Liver (tissue), 9 donors: Measurements from ENCODE around the gene RCL1. TPM values are rescaled to one million over a fixed set of nuclear protein-coding genes. Genes with fewer than 3 reads are reported as not detected.
"Not testable (repeated sequence)": the region's sequence is repeated elsewhere in the genome, so short reads cannot be mapped to it uniquely, and the experiment has no call there.

Experiments used
- DNase-seq: peaks from one replicate; pipeline ENCODE4 v3.0.0-alpha.2; 2017; ENCODE audit warnings: low spot score
- H3K27ac ChIP-seq, 2 donors: one replicate each; pipeline ENCODE4 v1.7.0; 2013; ENCODE audit warnings: inconsistent platforms in 2 of 2, low read length in 2 of 2, control low read depth in 1 of 2, low read depth in 1 of 2, mild to moderate bottlenecking in 1 of 2
- H3K27me3 ChIP-seq, 4 donors: one replicate each; pipeline versions ENCODE4 v1.6.1 to v1.7.0; 2013; ENCODE audit warnings: low read length in 3 of 4, inconsistent platforms in 1 of 4, mild to moderate bottlenecking in 1 of 4, moderate library complexity in 1 of 4; ENCODE audit not compliant: control insufficient read depth in 4 of 4, insufficient read depth in 4 of 4
- H3K36me3 ChIP-seq, 4 donors: one replicate each; pipeline versions ENCODE4 v1.6.1 to v1.7.0; 2013; ENCODE audit warnings: low read length in 3 of 4, mild to moderate bottlenecking in 3 of 4, low read depth in 1 of 4, moderate library complexity in 1 of 4; ENCODE audit not compliant: control insufficient read depth in 4 of 4, insufficient read depth in 3 of 4
- H3K4me1 ChIP-seq, 4 donors: one replicate each; pipeline versions ENCODE4 v1.6.1 to v1.7.0; 2013; ENCODE audit warnings: low read length in 3 of 4, mild to moderate bottlenecking in 3 of 4, moderate library complexity in 1 of 4; ENCODE audit not compliant: control insufficient read depth in 4 of 4, insufficient read depth in 4 of 4
- H3K4me3 ChIP-seq, 3 donors: one replicate each; pipeline versions ENCODE4 v1.6.1 to v1.7.0; 2013; ENCODE audit warnings: low read length in 3 of 3, control low read depth in 1 of 3, low read depth in 1 of 3, mild to moderate bottlenecking in 1 of 3
- H3K9ac ChIP-seq, 2 donors: one replicate each; pipeline ENCODE4 v1.7.0; 2013; ENCODE audit warnings: low read length in 2 of 2, mild to moderate bottlenecking in 2 of 2, moderate library complexity in 2 of 2, control low read depth in 1 of 2, low read depth in 1 of 2
- H3K9me3 ChIP-seq, 4 donors: one replicate each; pipeline versions ENCODE4 v1.6.1 to v1.7.0; 2013; ENCODE audit warnings: low read length in 3 of 4; ENCODE audit not compliant: control insufficient read depth in 4 of 4
- ATF3 ChIP-seq: IDR thresholded peaks from 2 replicates; pipeline ENCODE4 v1.6.1; 2016; ENCODE audit warnings: antibody characterized with exemption
- EGR1 ChIP-seq, 2 donors: IDR thresholded peaks; 2 replicates each; pipeline ENCODE4 v1.6.1; 2016 to 2018; ENCODE audit warnings: antibody characterized with exemption in 2 of 2, low read depth in 2 of 2
- FOXA1 ChIP-seq: IDR thresholded peaks from 2 replicates; pipeline ENCODE4 v1.6.1; 2016; ENCODE audit warnings: antibody characterized with exemption
- GABPA ChIP-seq, 2 donors: IDR thresholded peaks in 1 of 2; conservative IDR thresholded peaks in 1 of 2; 2 replicates each; pipeline ENCODE4 v1.6.1; 2016; ENCODE audit warnings: antibody characterized with exemption in 2 of 2, mild to moderate bottlenecking in 1 of 2, moderate library complexity in 1 of 2
- HNF4A ChIP-seq, 2 donors: conservative IDR thresholded peaks; 2 replicates each; pipeline ENCODE4 v1.6.1; 2016; ENCODE audit warnings: antibody characterized with exemption in 2 of 2, mild to moderate bottlenecking in 2 of 2
- HNF4G ChIP-seq: IDR thresholded peaks from 2 replicates; pipeline ENCODE4 v1.6.1; 2016; ENCODE audit warnings: antibody characterized with exemption
- NR2F2 ChIP-seq: IDR thresholded peaks from 2 replicates; pipeline ENCODE4 v1.6.1; 2016; ENCODE audit warnings: antibody characterized with exemption
- RAD21 ChIP-seq, 2 donors: IDR thresholded peaks; 2 replicates each; pipeline ENCODE4 v1.6.1; 2016; ENCODE audit warnings: antibody characterized with exemption in 2 of 2, mild to moderate bottlenecking in 2 of 2
- RXRA ChIP-seq, 2 donors: IDR thresholded peaks; 2 replicates each; pipeline ENCODE4 v1.6.1; 2017 to 2018; ENCODE audit warnings: antibody characterized with exemption in 2 of 2, mild to moderate bottlenecking in 1 of 2
- SP1 ChIP-seq: IDR thresholded peaks from 2 replicates; pipeline ENCODE4 v1.6.1; 2018; ENCODE audit warnings: antibody characterized with exemption, mild to moderate bottlenecking
- YY1 ChIP-seq: IDR thresholded peaks from 2 replicates; pipeline ENCODE4 v1.6.1; 2016; ENCODE audit warnings: antibody characterized with exemption, mild to moderate bottlenecking
- WGBS: extraction: QIAGEN DNeasy Blood & Tissue Kit; methylation state at CpG from one replicate; pipeline ENCODE4 v1.1.7; 2013; 5-methylcytosine and 5-hydroxymethylcytosine counted together
- polyA plus RNA-seq, 2 donors: library from polyadenylated mRNA; stranded (reverse) in 1 of 2; unstranded in 1 of 2; fragments of 200-250 nt in 1 of 2; fragments of >200 nt in 1 of 2; fragmentation: Nextera tagmentation in 1 of 2; extraction: Ambion mirVana in 1 of 2; gene quantifications; one replicate each; pipeline versions ENCODE4 v1.2.1 to v1.2.3, GENCODE V29; 2013 to 2015
- total RNA-seq, 2 donors: library from RNA; depleted of rRNA; stranded (reverse); fragments of >200 nt; gene quantifications; one replicate each; pipeline ENCODE4 v1.2.3, GENCODE V29; 2014
- TF ChIP-seq, protein P1 (sequence below): fragments of 150-350 bp; IDR thresholded peaks from 2 replicates; pipeline ENCODE4 v1.5.1; 2017; ENCODE audit warnings: improper control_type of control experiment, low read depth, low read length; ENCODE audit not compliant: missing input control
- TF ChIP-seq, protein P2 (sequence below): IDR thresholded peaks from 2 replicates; pipeline ENCODE4 v1.6.1; 2016; ENCODE audit warnings: antibody characterized with exemption
- donor health status: healthy.
- donor health status: healthy.
- donor health status: healthy.
- donor health status: healthy.
- donor health status: healthy.

RCL1 gene
- total and polyA plus RNA-seq, 4 donors = 52.2 to 121 (median 86.8) TPM

DNA sequence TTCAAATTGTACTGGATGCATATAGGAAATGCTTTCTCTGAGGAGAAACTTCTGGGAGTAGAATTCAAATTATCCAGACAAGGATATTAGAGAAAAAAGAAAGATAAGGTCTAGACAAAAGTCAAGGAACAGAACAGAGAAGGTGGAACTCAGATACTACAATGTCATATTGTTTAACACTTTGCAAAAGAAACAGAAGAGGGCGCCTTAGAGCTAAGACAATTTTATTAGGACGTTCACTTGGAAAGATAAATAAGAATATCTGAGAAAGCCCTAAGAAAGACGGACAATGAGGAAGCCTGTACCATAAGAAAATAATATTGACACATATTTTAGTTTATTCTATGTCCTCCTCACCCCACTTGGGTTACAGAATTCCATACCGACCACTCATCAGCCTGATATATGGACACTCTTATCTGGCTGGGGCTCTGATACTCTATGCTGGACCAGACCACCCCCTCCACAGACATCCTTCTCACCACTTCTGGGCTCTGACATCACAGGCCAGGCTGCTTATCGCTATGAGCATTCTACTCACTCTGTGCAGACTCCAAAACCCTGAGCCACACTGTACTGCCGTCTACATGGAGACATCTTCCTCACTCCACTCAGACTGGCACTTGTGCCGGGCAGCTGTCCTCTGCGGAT lies 42.6 kb upstream of the RCL1 start:
- H3K9me3 ChIP-seq = no peaks in the 10 kb centered on the region
- H3K4me3 ChIP-seq = no peak overlapping the region
- TF ChIP-seq RXRA (IDR thresholded peaks at IDR 0.05) = no peak
- TF ChIP-seq EGR1 (IDR thresholded peaks at IDR 0.05; ENCODE audit: low read depth in 2 of 2) = no peak
- TF ChIP-seq, protein P1, sequence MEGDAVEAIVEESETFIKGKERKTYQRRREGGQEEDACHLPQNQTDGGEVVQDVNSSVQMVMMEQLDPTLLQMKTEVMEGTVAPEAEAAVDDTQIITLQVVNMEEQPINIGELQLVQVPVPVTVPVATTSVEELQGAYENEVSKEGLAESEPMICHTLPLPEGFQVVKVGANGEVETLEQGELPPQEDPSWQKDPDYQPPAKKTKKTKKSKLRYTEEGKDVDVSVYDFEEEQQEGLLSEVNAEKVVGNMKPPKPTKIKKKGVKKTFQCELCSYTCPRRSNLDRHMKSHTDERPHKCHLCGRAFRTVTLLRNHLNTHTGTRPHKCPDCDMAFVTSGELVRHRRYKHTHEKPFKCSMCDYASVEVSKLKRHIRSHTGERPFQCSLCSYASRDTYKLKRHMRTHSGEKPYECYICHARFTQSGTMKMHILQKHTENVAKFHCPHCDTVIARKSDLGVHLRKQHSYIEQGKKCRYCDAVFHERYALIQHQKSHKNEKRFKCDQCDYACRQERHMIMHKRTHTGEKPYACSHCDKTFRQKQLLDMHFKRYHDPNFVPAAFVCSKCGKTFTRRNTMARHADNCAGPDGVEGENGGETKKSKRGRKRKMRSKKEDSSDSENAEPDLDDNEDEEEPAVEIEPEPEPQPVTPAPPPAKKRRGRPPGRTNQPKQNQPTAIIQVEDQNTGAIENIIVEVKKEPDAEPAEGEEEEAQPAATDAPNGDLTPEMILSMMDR = peak; percentile 43
- TF ChIP-seq ATF3 = no peak
- TF ChIP-seq SP1 = no peak
- peak; percentile 72 for TF ChIP-seq RAD21 (IDR thresholded peaks at IDR 0.05)
- 41% methylated on average over 8 of the region's 8 CpGs for WGBS
- no peaks in the 10 kb centered on the region for H3K4me1 ChIP-seq
- H3K27ac ChIP-seq = no peak overlapping the region
- no peaks in the 10 kb centered on the region for H3K36me3 ChIP-seq
- no peak for DNase-seq
- H3K9ac ChIP-seq = no peak overlapping the region
- H3K27me3 ChIP-seq = no peaks in the 10 kb centered on the region

DNA sequence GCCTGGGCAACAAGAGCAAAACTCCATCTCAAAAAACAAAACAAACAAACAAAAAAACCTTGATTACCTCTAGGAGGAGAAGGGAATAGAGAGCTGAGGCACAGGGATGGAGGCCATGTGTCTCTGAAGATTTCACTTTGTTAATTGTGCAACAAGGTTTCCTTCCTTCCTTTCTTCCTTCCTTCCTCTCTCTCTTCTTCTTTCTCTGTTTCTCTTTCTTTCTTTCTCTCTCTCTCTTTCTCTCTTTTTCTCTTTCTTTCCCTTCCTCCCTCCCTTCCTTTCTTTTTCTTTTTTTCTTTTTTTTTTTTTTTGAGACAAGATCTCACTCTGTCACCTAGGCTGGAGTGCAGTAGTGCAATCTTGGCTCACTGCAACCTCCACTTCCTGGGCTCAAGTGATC lies 38.2 kb upstream of the RCL1 start:
- not testable (repeated sequence) for H3K4me1 ChIP-seq, H3K9me3 ChIP-seq, H3K4me3 ChIP-seq, H3K27me3 ChIP-seq, H3K9ac ChIP-seq, DNase-seq, H3K36me3 ChIP-seq, H3K27ac ChIP-seq

GRCh38 chr9:4755026-4755609 lies 37.6 kb upstream of the RCL1 start:
- Histone ChIP-seq H3K4me3 (no peak overlapping the region), H3K27ac (no peak overlapping the region), H3K27me3 (no peaks in the 10 kb centered on the region), H3K9me3 (no peaks in the 10 kb centered on the region), H3K9ac (no peak overlapping the region), H3K4me1 (no peaks in the 10 kb centered on the region), H3K36me3 (no peaks in the 10 kb centered on the region)
- no peak for TF ChIP-seq HNF4G
- TF ChIP-seq HNF4A (conservative IDR thresholded peaks at IDR 0.05) = no peak
- no peak for DNase-seq
- WGBS = 71% methylated on average over 5 of the region's 5 CpGs

- no peak for DNase-seq
- no peak overlapping the region for H3K27ac ChIP-seq
- H3K36me3 ChIP-seq = no peaks in the 10 kb centered on the region
- no peak overlapping the region for H3K9ac ChIP-seq
- H3K4me1 ChIP-seq = no peaks in the 10 kb centered on the region
- 74% methylated on average over 4 of the region's 4 CpGs for WGBS
- H3K9me3 ChIP-seq = no peaks in the 10 kb centered on the region
- TF ChIP-seq, protein P1 = no peak
- no peak for TF ChIP-seq YY1
- TF ChIP-seq NR2F2 = no peak
- no peak for TF ChIP-seq RAD21 (IDR thresholded peaks at IDR 0.05)
- TF ChIP-seq, protein P2, sequence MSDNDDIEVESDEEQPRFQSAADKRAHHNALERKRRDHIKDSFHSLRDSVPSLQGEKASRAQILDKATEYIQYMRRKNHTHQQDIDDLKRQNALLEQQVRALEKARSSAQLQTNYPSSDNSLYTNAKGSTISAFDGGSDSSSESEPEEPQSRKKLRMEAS = no peak
- no peak for TF ChIP-seq HNF4A (conservative IDR thresholded peaks at IDR 0.05)
- TF ChIP-seq GABPA (IDR thresholded peaks at IDR 0.05 in 1 of 2, conservative IDR thresholded peaks at IDR 0.05 in 1 of 2) = no peak
- no peak for TF ChIP-seq FOXA1
- no peak overlapping the region for H3K4me3 ChIP-seq
- H3K27me3 ChIP-seq = no peaks in the 10 kb centered on the region
These were observed 36.3 kb upstream of the RCL1 start for GRCh38 chr9:4756420-4756819.
